Neural cell (in vitro differentiated cells): ENCODE measurements around the gene CELA2A. TPM values are rescaled to one million over a fixed set of nuclear protein-coding genes. Genes with fewer than 3 reads are reported as not detected.

ENCODE experiments used
- H2AFZ ChIP-seq: fragments of 200-600, 300-800 bp; sonication (generic), shearing (Covaris generic); 2 replicates; pipeline ENCODE4 v1.6.0; 2014; ENCODE audit warnings: low read depth, mild to moderate bottlenecking, antibody characterized with exemption, low read length, moderate library complexity
- H3F3A ChIP-seq: fragments of 200-600 bp; shearing (Covaris generic); 2 replicates; pipeline ENCODE4 v1.6.1; 2016; ENCODE audit warnings: mild to moderate bottlenecking, moderate library complexity, mixed read lengths, antibody characterized with exemption, low read length; ENCODE audit not compliant: insufficient read depth, poor library complexity, severe bottlenecking
- H3K27ac ChIP-seq: fragments of 200-600, 300-800 bp; sonication (generic), shearing (Covaris generic); 2 replicates; pipeline ENCODE4 v1.5.1; 2014; ENCODE audit warnings: mild to moderate bottlenecking, low read length, moderate library complexity
- H3K27me3 ChIP-seq: fragments of 300-800, 200-600 bp; sonication (generic), shearing (Covaris generic); 2 replicates; pipeline ENCODE4 v1.6.0; 2014; ENCODE audit warnings: mild to moderate bottlenecking, low read depth, low read length, moderate library complexity; ENCODE audit not compliant: insufficient read depth
- H3K36me3 ChIP-seq: fragments of 300-800, 200-600 bp; sonication (generic), shearing (Covaris generic); 2 replicates; pipeline ENCODE4 v1.5.1; 2014; ENCODE audit warnings: mild to moderate bottlenecking, antibody characterized with exemption, low read length, moderate library complexity; ENCODE audit not compliant: insufficient read depth
- H3K4me2 ChIP-seq: fragments of 300-800, 200-600 bp; sonication (generic), shearing (Covaris generic); 2 replicates; pipeline ENCODE4 v1.6.0; 2014; ENCODE audit warnings: mild to moderate bottlenecking, low read length
- H3K4me3 ChIP-seq: fragments of 300-800, 200-600 bp; sonication (generic), shearing (Covaris generic); 2 replicates; pipeline ENCODE4 v1.5.1; 2014; ENCODE audit warnings: mild to moderate bottlenecking, low read length, moderate library complexity
- H3K79me2 ChIP-seq: fragments of 200-600 bp; shearing (Covaris generic); replicated peaks from 2 replicates; pipeline ENCODE4 v1.6.0; 2014; ENCODE audit warnings: mild to moderate bottlenecking, low read length, moderate library complexity; ENCODE audit not compliant: insufficient read depth
- H3K9ac ChIP-seq: fragments of 300-800, 200-600 bp; sonication (generic), shearing (Covaris generic); 2 replicates; pipeline ENCODE4 v1.6.1; 2016; ENCODE audit warnings: mild to moderate bottlenecking, low read length, mixed read lengths
- H3K9me2 ChIP-seq: fragments of 200-600 bp; shearing (Covaris generic); 2 replicates; pipeline ENCODE4 v1.6.1; 2016; ENCODE audit warnings: mild to moderate bottlenecking, low read length, mixed read lengths; ENCODE audit not compliant: insufficient read depth
- H3K9me3 ChIP-seq: fragments of 200-600, 300-800 bp; sonication (generic), shearing (Covaris generic); 2 replicates; pipeline ENCODE4 v1.6.1; 2016; ENCODE audit warnings: mild to moderate bottlenecking, mixed run types, low read length, moderate library complexity, mixed read lengths
- H4K20me1 ChIP-seq: fragments of 200-600 bp; shearing (Covaris generic); 2 replicates; pipeline ENCODE4 v1.6.1; 2016; ENCODE audit warnings: mild to moderate bottlenecking, mixed run types; ENCODE audit not compliant: insufficient read depth
- CTCF ChIP-seq: fragments of 450-650 bp; IDR thresholded peaks from 2 replicates; pipeline ENCODE4 v1.5.1; 2014; ENCODE audit warnings: antibody characterized with exemption, mild to moderate bottlenecking, moderate library complexity; ENCODE audit not compliant: poor library complexity, severe bottlenecking
- EP300 ChIP-seq: fragments of 450-650 bp; conservative IDR thresholded peaks from 2 replicates; pipeline ENCODE4 v1.6.1; 2014; ENCODE audit warnings: antibody characterized with exemption, mild to moderate bottlenecking, moderate library complexity; ENCODE audit not compliant: poor library complexity, severe bottlenecking
- EZH2 ChIP-seq: fragments of 200-600, 300-800 bp; shearing (Covaris generic), sonication (generic); IDR thresholded peaks from 2 replicates; pipeline ENCODE4 v1.6.1; 2014; ENCODE audit warnings: antibody characterized with exemption, low read length, borderline replicate concordance, mild to moderate bottlenecking; ENCODE audit not compliant: insufficient read depth, poor library complexity, severe bottlenecking
- MXI1 ChIP-seq: fragments of 450-650 bp; conservative IDR thresholded peaks from 2 replicates; pipeline ENCODE4 v1.6.1; 2014; ENCODE audit warnings: antibody characterized with exemption, mild to moderate bottlenecking; ENCODE audit not compliant: poor library complexity, severe bottlenecking
- POLR2AphosphoS5 ChIP-seq: IDR thresholded peaks from 2 replicates; pipeline ENCODE4 v1.6.1; 2012
- RAD21 ChIP-seq: fragments of 450-650 bp; conservative IDR thresholded peaks from 2 replicates; pipeline ENCODE4 v1.6.1; 2014; ENCODE audit warnings: antibody characterized with exemption, mild to moderate bottlenecking, moderate library complexity
- REST ChIP-seq: IDR thresholded peaks from 2 replicates; pipeline ENCODE4 v1.6.1; 2012; ENCODE audit warnings: borderline replicate concordance
- SMC3 ChIP-seq: fragments of 450-650 bp; conservative IDR thresholded peaks from 2 replicates; pipeline ENCODE4 v1.6.1; 2014; ENCODE audit warnings: antibody characterized with exemption, mild to moderate bottlenecking, moderate library complexity; ENCODE audit not compliant: poor library complexity
- TAF1 ChIP-seq: IDR thresholded peaks from 2 replicates; pipeline ENCODE4 v1.6.1; 2012; ENCODE audit warnings: low read depth
- polyA plus RNA-seq: library from polyadenylated mRNA; depleted of rRNA; stranded (reverse); fragments of >200 nt; gene quantifications from 2 replicates; pipeline ENCODE4 v1.2.3, GENCODE V29; 2014

CELA2A gene
- polyA plus RNA-seq, 1 donor from 2014 or later, result not detected

DNA sequence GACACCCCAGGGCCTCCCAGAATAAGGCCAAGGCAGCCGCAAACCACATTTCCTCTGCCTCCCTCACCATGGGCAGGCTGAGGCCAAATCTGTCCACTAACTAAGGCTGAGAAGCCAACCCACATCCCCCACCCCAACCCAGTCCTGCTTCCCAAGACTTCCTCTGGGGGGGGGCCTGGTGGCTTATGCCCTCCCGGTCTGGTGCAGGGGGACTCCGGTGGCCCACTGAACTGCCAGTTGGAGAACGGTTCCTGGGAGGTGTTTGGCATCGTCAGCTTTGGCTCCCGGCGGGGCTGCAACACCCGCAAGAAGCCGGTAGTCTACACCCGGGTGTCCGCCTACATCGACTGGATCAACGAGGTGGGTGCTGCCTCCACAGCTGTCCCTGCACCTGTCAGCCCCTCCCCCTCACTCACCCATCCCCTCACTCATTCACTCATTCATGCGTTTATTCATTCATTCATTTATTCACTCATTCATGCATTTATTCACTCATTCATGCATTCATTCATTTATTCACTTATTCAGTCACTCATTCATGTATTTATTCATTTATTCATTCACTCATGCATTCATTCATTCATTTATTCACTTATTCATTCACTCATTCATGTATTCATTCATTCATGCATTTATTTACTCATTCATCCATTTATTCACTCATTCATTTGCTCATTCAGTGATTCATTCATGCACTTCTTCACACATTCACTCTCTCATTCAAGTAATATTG lies 11.0 kb upstream of the CELA2A start:
- no peaks in the 10 kb centered on the region for H4K20me1 ChIP-seq
- no peaks in the 10 kb centered on the region for H3K9me2 ChIP-seq
- H3K4me3 ChIP-seq, result no peak overlapping the region
- H3K79me2 ChIP-seq, result no peaks in the 10 kb centered on the region
- H3F3A ChIP-seq, result no peaks in the 10 kb centered on the region
- no peak overlapping the region for H3K27ac ChIP-seq
- no peak overlapping the region for H2AFZ ChIP-seq
- H3K36me3 ChIP-seq, result no peaks in the 10 kb centered on the region
- no peak overlapping the region for H3K4me2 ChIP-seq
- no peak for TF ChIP-seq EZH2
- no peak for TF ChIP-seq TAF1
- no peak for TF ChIP-seq REST
- TF ChIP-seq POLR2AphosphoS5, result no peak
- TF ChIP-seq SMC3, result no peak
- no peak for TF ChIP-seq CTCF
- TF ChIP-seq RAD21, result no peak
- H3K27me3 ChIP-seq, result no peaks in the 10 kb centered on the region
- H3K9me3 ChIP-seq, result no peaks in the 10 kb centered on the region
- no peak overlapping the region for H3K9ac ChIP-seq

GRCh38 chr1:15446212-15446611 lies 10.3 kb upstream of the CELA2A start:
- Histone ChIP-seq H3F3A (no peaks in the 10 kb centered on the region), H2AFZ (no peak overlapping the region), H3K9ac (no peak overlapping the region), H3K27ac (no peak overlapping the region), H3K27me3 (no peaks in the 10 kb centered on the region), H3K4me3 (no peak overlapping the region), H4K20me1 (no peaks in the 10 kb centered on the region), H3K4me2 (no peak overlapping the region), H3K9me3 (no peaks in the 10 kb centered on the region), H3K36me3 (no peaks in the 10 kb centered on the region), H3K9me2 (no peaks in the 10 kb centered on the region), H3K79me2 (no peaks in the 10 kb centered on the region)
- no peak for TF ChIP-seq SMC3
- TF ChIP-seq POLR2AphosphoS5, result no peak
- TF ChIP-seq EZH2, result no peak
- TF ChIP-seq TAF1, result no peak

GRCh38 chr1:15448877-15449462 lies 7.6 kb upstream of the CELA2A start:
- Histone ChIP-seq H2AFZ (no peak overlapping the region), H3K9me2 (no peaks in the 10 kb centered on the region), H3K4me3 (no peak overlapping the region), H3K9me3 (no peaks in the 10 kb centered on the region), H3K4me2 (no peak overlapping the region), H4K20me1 (no peaks in the 10 kb centered on the region), H3K36me3 (no peaks in the 10 kb centered on the region), H3K27ac (no peak overlapping the region), H3K79me2 (no peaks in the 10 kb centered on the region), H3F3A (no peaks in the 10 kb centered on the region), H3K27me3 (no peaks in the 10 kb centered on the region), H3K9ac (no peak overlapping the region)
- TF ChIP-seq TAF1 (no peak), RAD21 (no peak), POLR2AphosphoS5 (no peak), REST (no peak), MXI1 (no peak), CTCF (no peak), EZH2 (no peak), SMC3 (no peak), EP300 (no peak)
